OCI-LY7 (cell line): ENCODE results near the gene SLX4.

ENCODE experiments used
- CTCF ChIP-seq: fragments of 200-600 bp; sonication (generic); conservative IDR thresholded peaks from 2 replicates; pipeline ENCODE4 v1.5.1; 2014; ENCODE audit warnings: mild to moderate bottlenecking, antibody characterized with exemption, low read length, moderate library complexity, mixed read lengths
- EZH2phosphoT487 ChIP-seq: fragments of 200-600 bp; sonication (generic); IDR thresholded peaks from 2 replicates; pipeline ENCODE4 v1.6.1; 2018; ENCODE audit warnings: low read depth, borderline replicate concordance, mild to moderate bottlenecking, mixed run types, antibody characterized with exemption, low read length, moderate library complexity, mixed read lengths

GRCh38 chr16:3623642-3624041 lies 12.2 kb upstream of the SLX4 start:
- TF ChIP-seq CTCF (no peak), EZH2phosphoT487 (no peak)
